Activated CD8-positive, alpha-beta memory T cell treated with anti-CD3 and anti-CD28 coated beads for 24 hours (primary cell): ENCODE results near the gene NFIA.

Source experiments
- DNase-seq: peaks from one replicate; pipeline ENCODE4 v3.0.0-alpha.2; 2020

Gene NFIA

GRCh38 chr1:61160526-61160925 lies 78.2 kb downstream of the NFIA start:
- DNase-seq, result no peak

- no peak for DNase-seq
Observed at GRCh38 chr1:61162520-61163258, 80.3 kb downstream of the NFIA start.

- DNase-seq, result no peak
Observed at GRCh38 chr1:61163355-61163754, 81.0 kb downstream of the NFIA start.

- DNase-seq, result no peak
Observed at GRCh38 chr1:61165402-61165801, 83.0 kb downstream of the NFIA start.

GRCh38 chr1:61167309-61167708 lies 84.9 kb downstream of the NFIA start:
- DNase-seq, result no peak

GRCh38 chr1:61169045-61169444 lies 86.7 kb downstream of the NFIA start:
- DNase-seq, result no peak

GRCh38 chr1:61169634-61170033 lies 87.3 kb downstream of the NFIA start:
- no peak for DNase-seq

GRCh38 chr1:61170328-61171238 lies 88.2 kb downstream of the NFIA start:
- DNase-seq, result no peak

- no peak for DNase-seq
Observed at GRCh38 chr1:61171346-61171745, 89.0 kb downstream of the NFIA start.

- DNase-seq, result no peak
Observed at GRCh38 chr1:61171974-61172373, 89.6 kb downstream of the NFIA start.

- DNase-seq, result no peak
Observed at GRCh38 chr1:61173118-61173517, 90.8 kb downstream of the NFIA start.

- no peak for DNase-seq
Observed at GRCh38 chr1:61174060-61174795, 91.9 kb downstream of the NFIA start.

- DNase-seq, result no peak
Observed at GRCh38 chr1:61175976-61176375, 93.6 kb downstream of the NFIA start.

- no peak for DNase-seq
Observed at GRCh38 chr1:61181067-61182038, 99.0 kb downstream of the NFIA start.

GRCh38 chr1:61182049-61182448 lies 99.7 kb downstream of the NFIA start:
- no peak for DNase-seq

- DNase-seq, result no peak
Observed at GRCh38 chr1:61182480-61182879, 100.1 kb downstream of the NFIA start.

- DNase-seq, result no peak
Observed at GRCh38 chr1:61183471-61184039, 101.2 kb downstream of the NFIA start.

- DNase-seq, result no peak
Observed at GRCh38 chr1:61184040-61184713, 101.8 kb downstream of the NFIA start.

- no peak for DNase-seq
Observed at GRCh38 chr1:61184714-61185106, 102.3 kb downstream of the NFIA start.

- no peak for DNase-seq
Observed at GRCh38 chr1:61186753-61187152, 104.4 kb downstream of the NFIA start.
